ENCODE measurements around the gene ARAP2. TPM values are rescaled to one million over a fixed set of nuclear protein-coding genes. Genes with fewer than 3 reads are reported as not detected.

Gene ARAP2
- polyA plus RNA-seq, 1 donor (not counting 4 experiments of a cell fraction or from before 2014, with no cell fraction given) = 9.3 TPM

DNA sequence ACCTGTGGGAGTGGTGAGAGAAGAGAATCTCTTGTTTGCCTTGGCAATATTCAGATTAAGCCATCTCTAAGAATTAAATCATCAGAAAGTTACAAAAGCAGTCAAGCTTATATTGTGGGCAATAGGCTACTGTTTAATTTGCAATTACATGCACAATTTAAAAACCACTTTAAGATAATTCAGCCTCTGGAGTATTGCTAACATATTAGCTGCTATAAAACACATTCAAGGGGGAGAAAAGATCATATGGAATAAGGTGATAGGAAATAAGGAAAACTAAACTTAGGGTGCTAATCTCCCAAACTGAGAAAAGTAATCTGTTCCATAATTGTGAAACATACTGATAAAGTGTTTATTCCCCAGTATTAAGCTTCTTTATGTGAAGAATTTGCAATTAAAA lies 103.9 kb downstream of the ARAP2 start:
- H3K9me1 ChIP-seq (ENCODE audit: control insufficient read depth, extremely low read depth, insufficient read depth, low read length) = no peaks in the 10 kb centered on the region
- H4K20me1 ChIP-seq (ENCODE audit: control insufficient read depth, extremely low read depth, insufficient read depth, low read length) = no peaks in the 10 kb centered on the region
- no peak overlapping the region for H2AFZ ChIP-seq (ENCODE audit: control insufficient read depth, low read length)
- no peak for DNase-seq (ENCODE audit: low read depth, low spot score)
- no peaks in the 10 kb centered on the region for H3K9me3 ChIP-seq (ENCODE audit: control insufficient read depth, low read depth, low read length)
- no peak overlapping the region for H3K4me3 ChIP-seq (ENCODE audit: control insufficient read depth in 2 of 3, extremely low read depth in 1 of 3, insufficient read depth in 2 of 3, low read depth in 1 of 3, low read length in 3 of 3)
- no peaks in the 10 kb centered on the region for H3K27me3 ChIP-seq (ENCODE audit: control insufficient read depth, extremely low read depth, insufficient read depth, low read length)
- H3K4me2 ChIP-seq (ENCODE audit: control insufficient read depth, extremely low read depth, insufficient read depth, low read depth, low read length) = no peak overlapping the region
- peaks cover 8% of the 10 kb centered on the region for H3K4me1 ChIP-seq (ENCODE audit: control insufficient read depth, extremely low read depth, insufficient read depth, low read length)
- no peak overlapping the region for H3K27ac ChIP-seq (ENCODE audit: control insufficient read depth, insufficient read depth, low read length)
- no peaks in the 10 kb centered on the region for H3K36me3 ChIP-seq (ENCODE audit: control insufficient read depth in 2 of 2, extremely low read depth in 1 of 2, insufficient read depth in 2 of 2, low read length in 2 of 2)
- no peak overlapping the region for H3K9ac ChIP-seq (ENCODE audit: control insufficient read depth, extremely low read depth, insufficient read depth, low read length)
- FAIRE-seq = no peak
- TF ChIP-seq, protein P1, sequence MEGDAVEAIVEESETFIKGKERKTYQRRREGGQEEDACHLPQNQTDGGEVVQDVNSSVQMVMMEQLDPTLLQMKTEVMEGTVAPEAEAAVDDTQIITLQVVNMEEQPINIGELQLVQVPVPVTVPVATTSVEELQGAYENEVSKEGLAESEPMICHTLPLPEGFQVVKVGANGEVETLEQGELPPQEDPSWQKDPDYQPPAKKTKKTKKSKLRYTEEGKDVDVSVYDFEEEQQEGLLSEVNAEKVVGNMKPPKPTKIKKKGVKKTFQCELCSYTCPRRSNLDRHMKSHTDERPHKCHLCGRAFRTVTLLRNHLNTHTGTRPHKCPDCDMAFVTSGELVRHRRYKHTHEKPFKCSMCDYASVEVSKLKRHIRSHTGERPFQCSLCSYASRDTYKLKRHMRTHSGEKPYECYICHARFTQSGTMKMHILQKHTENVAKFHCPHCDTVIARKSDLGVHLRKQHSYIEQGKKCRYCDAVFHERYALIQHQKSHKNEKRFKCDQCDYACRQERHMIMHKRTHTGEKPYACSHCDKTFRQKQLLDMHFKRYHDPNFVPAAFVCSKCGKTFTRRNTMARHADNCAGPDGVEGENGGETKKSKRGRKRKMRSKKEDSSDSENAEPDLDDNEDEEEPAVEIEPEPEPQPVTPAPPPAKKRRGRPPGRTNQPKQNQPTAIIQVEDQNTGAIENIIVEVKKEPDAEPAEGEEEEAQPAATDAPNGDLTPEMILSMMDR (optimal IDR thresholded peaks at IDR 0.05 in 1 of 3, IDR thresholded peaks at IDR 0.05 in 1 of 3, conservative IDR thresholded peaks at IDR 0.05 in 1 of 3; ENCODE audit: extremely low read depth in 1 of 3, insufficient read depth in 2 of 3, low read length in 3 of 3) = no peak
- TF ChIP-seq EZH2 (IDR thresholded peaks at IDR 0.05; ENCODE audit: low read length) = no peak
- dilution Hi-C loops (cut with MboI; ENCODE audit: extremely low pct_ligation_motif_present, low sequenced_read_pairs) = no loop called here
- H3K79me2 ChIP-seq (ENCODE audit: control insufficient read depth, insufficient read depth, low read length) = no peaks in the 10 kb centered on the region

DNA sequence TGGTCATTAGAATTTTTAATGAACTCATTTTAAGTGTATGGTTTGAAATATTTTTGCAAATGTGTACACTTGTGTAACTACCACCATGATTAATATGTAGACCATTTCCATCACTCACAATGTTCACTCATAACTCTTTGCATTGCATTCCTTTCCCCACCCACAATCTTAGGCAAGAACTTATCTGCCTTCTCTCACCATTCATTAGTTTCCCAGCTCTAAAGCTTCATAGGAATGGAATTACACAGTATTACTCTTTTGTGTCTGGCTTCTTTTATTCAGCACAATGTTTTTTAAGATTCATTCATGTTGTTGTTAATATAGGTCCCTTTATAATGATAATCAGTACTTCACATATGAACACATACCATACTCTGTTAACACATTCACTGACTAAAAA lies 106.1 kb downstream of the ARAP2 start:
- Histone ChIP-seq H3K27me3 (ENCODE audit: control insufficient read depth, extremely low read depth, insufficient read depth, low read length) (no peaks in the 10 kb centered on the region), H3K36me3 (ENCODE audit: control insufficient read depth in 2 of 2, extremely low read depth in 1 of 2, insufficient read depth in 2 of 2, low read length in 2 of 2) (no peaks in the 10 kb centered on the region), H3K4me3 (ENCODE audit: control insufficient read depth in 2 of 3, extremely low read depth in 1 of 3, insufficient read depth in 2 of 3, low read depth in 1 of 3, low read length in 3 of 3) (no peak overlapping the region), H3K9me1 (ENCODE audit: control insufficient read depth, extremely low read depth, insufficient read depth, low read length) (no peaks in the 10 kb centered on the region), H3K9me3 (ENCODE audit: control insufficient read depth, low read depth, low read length) (no peaks in the 10 kb centered on the region), H3K4me1 (ENCODE audit: control insufficient read depth, extremely low read depth, insufficient read depth, low read length) (peaks cover 8% of the 10 kb centered on the region), H2AFZ (ENCODE audit: control insufficient read depth, low read length) (peak overlapping the region; percentile 11), H4K20me1 (ENCODE audit: control insufficient read depth, extremely low read depth, insufficient read depth, low read length) (no peaks in the 10 kb centered on the region), H3K79me2 (ENCODE audit: control insufficient read depth, insufficient read depth, low read length) (no peaks in the 10 kb centered on the region), H3K27ac (ENCODE audit: control insufficient read depth, insufficient read depth, low read length) (no peak overlapping the region), H3K4me2 (ENCODE audit: control insufficient read depth, extremely low read depth, insufficient read depth, low read depth, low read length) (no peak overlapping the region), H3K9ac (ENCODE audit: control insufficient read depth, extremely low read depth, insufficient read depth, low read length) (no peak overlapping the region)
- FAIRE-seq (no peak), DNase-seq (ENCODE audit: low read depth, low spot score) (peak; percentile 17)
- TF ChIP-seq, protein P1 (optimal IDR thresholded peaks at IDR 0.05 in 1 of 3, IDR thresholded peaks at IDR 0.05 in 1 of 3, conservative IDR thresholded peaks at IDR 0.05 in 1 of 3; ENCODE audit: extremely low read depth in 1 of 3, insufficient read depth in 2 of 3, low read length in 3 of 3) = no peak
- TF ChIP-seq EZH2 (IDR thresholded peaks at IDR 0.05; ENCODE audit: low read length) = no peak
- dilution Hi-C loops (cut with MboI; ENCODE audit: extremely low pct_ligation_motif_present, low sequenced_read_pairs) = no loop called here

Measured in keratinocyte (primary cell).